SK-N-MC (cell line): ENCODE results near the gene WDR89.

Source experiments
- EZH2 ChIP-seq: fragments of 200-600 bp; sonication (generic); IDR thresholded peaks from one replicate; pipeline ENCODE4 v1.6.1; 2017; ENCODE audit warnings: antibody characterized with exemption
- FOXP2 ChIP-seq: optimal IDR thresholded peaks from 2 replicates; pipeline ENCODE3; 2011; ENCODE audit warnings: mild to moderate bottlenecking, moderate library complexity; ENCODE audit not compliant: insufficient read depth; ENCODE audit errors: extremely low read length, control extremely low read depth
- POLR2AphosphoS5 ChIP-seq: IDR thresholded peaks from 2 replicates; pipeline ENCODE4 v1.6.1; 2012; ENCODE audit warnings: mild to moderate bottlenecking, low read depth, low read length, borderline replicate concordance

DNA sequence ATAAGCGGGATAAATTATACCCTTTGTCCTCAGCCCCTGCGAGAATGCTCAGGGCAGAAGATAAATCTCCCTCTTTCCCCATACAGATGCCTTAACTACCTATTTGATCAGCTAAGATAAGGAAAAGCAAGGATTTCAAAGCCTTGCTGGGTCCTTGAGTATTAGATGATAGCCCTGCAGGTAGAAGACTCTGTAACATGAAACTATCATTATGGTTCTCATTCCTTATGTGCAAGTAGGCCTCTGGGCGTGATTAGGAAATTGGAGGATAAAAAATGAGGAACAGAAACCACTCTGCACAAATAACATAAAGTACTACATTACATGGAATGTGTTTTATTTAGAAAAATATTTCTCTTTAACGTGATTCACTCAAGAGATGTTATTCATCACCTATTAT lies 14.5 kb upstream of the WDR89 start:
- TF ChIP-seq POLR2AphosphoS5 (no peak), EZH2 (no peak), FOXP2 (no peak)
